DMS153 (cell line): ENCODE measurements around the gene SEMA6B.

ENCODE experiments used
- DNase-seq: peaks from one replicate; lab custom pipeline; 2025; lab: John Stamatoyannopoulos, UW

SEMA6B gene

GRCh38 chr19:4587527-4587926 lies 28.0 kb upstream of the SEMA6B start:
- DNase-seq: no peak

GRCh38 chr19:4586691-4587090 lies 27.2 kb upstream of the SEMA6B start:
- no peak for DNase-seq

GRCh38 chr19:4586245-4586644 lies 26.8 kb upstream of the SEMA6B start:
- no peak for DNase-seq

GRCh38 chr19:4585556-4585955 lies 26.1 kb upstream of the SEMA6B start:
- no peak for DNase-seq

- no peak for DNase-seq
Observed at GRCh38 chr19:4584670-4585460, 25.4 kb upstream of the SEMA6B start.

GRCh38 chr19:4583961-4584669 lies 24.6 kb upstream of the SEMA6B start:
- no peak for DNase-seq

- DNase-seq: no peak
Observed at GRCh38 chr19:4582980-4583842, 23.7 kb upstream of the SEMA6B start.

GRCh38 chr19:4581666-4582553 lies 22.4 kb upstream of the SEMA6B start:
- no peak for DNase-seq

GRCh38 chr19:4580961-4581665 lies 21.6 kb upstream of the SEMA6B start:
- DNase-seq: no peak

- DNase-seq: no peak
Observed at GRCh38 chr19:4580021-4580901, 20.8 kb upstream of the SEMA6B start.

GRCh38 chr19:4579389-4579788 lies 19.9 kb upstream of the SEMA6B start:
- no peak for DNase-seq

- no peak for DNase-seq
Observed at GRCh38 chr19:4578552-4579248, 19.2 kb upstream of the SEMA6B start.

- DNase-seq: no peak
Observed at GRCh38 chr19:4577020-4577782, 17.7 kb upstream of the SEMA6B start.

GRCh38 chr19:4576016-4576933 lies 16.8 kb upstream of the SEMA6B start:
- DNase-seq: no peak

GRCh38 chr19:4575267-4576015 lies 16.0 kb upstream of the SEMA6B start:
- no peak for DNase-seq

GRCh38 chr19:4573682-4574081 lies 14.2 kb upstream of the SEMA6B start:
- DNase-seq: no peak
